ENCODE results near the gene ZNF282.

ZNF282 gene

GRCh38 chr7:149188637-149189259, 6.6 kb upstream of the ZNF282 start:
- in situ Hi-C loops (cut with HindIII; ENCODE audit: low sequenced_read_pairs) = no loop called here
- no peak overlapping the region for H3K4me3 ChIP-seq (ENCODE audit: low read depth, low read length)
- no peak for DNase-seq (ENCODE audit: low read depth)
- no peak for TF ChIP-seq CTCF (IDR thresholded peaks at IDR 0.05; ENCODE audit: low read depth, low read length, missing control alignments)

GRCh38 chr7:149191851-149192250, 3.5 kb upstream of the ZNF282 start:
- TF ChIP-seq CTCF (IDR thresholded peaks at IDR 0.05; ENCODE audit: low read depth, low read length, missing control alignments) = no peak
- no peak overlapping the region for H3K4me3 ChIP-seq (ENCODE audit: low read depth, low read length)
- DNase-seq (ENCODE audit: low read depth) = no peak
- in situ Hi-C loops (cut with HindIII; ENCODE audit: low sequenced_read_pairs) = no loop called here

GRCh38 chr7:149194799-149195179, 557 bp upstream of the ZNF282 start:
- DNase-seq (ENCODE audit: low read depth) = no peak
- in situ Hi-C loops (cut with HindIII; ENCODE audit: low sequenced_read_pairs) = no loop called here
- no peak for TF ChIP-seq CTCF (IDR thresholded peaks at IDR 0.05; ENCODE audit: low read depth, low read length, missing control alignments)
- H3K4me3 ChIP-seq (ENCODE audit: low read depth, low read length) = peak overlapping the region; percentile 75

GRCh38 chr7:149196151-149196704, 882 bp downstream of the ZNF282 start:
- in situ Hi-C loops (cut with HindIII; ENCODE audit: low sequenced_read_pairs) = no loop called here
- H3K4me3 ChIP-seq (ENCODE audit: low read depth, low read length) = peak overlapping the region; percentile 75
- no peak for TF ChIP-seq CTCF (IDR thresholded peaks at IDR 0.05; ENCODE audit: low read depth, low read length, missing control alignments)
- DNase-seq (ENCODE audit: low read depth) = no peak

- no peak for DNase-seq (ENCODE audit: low read depth)
These were observed 1.4 kb downstream of the ZNF282 start for GRCh38 chr7:149196705-149197171.

GRCh38 chr7:149197675-149198074, 2.3 kb downstream of the ZNF282 start:
- TF ChIP-seq CTCF (IDR thresholded peaks at IDR 0.05; ENCODE audit: low read depth, low read length, missing control alignments) = no peak
- DNase-seq (ENCODE audit: low read depth) = no peak
- in situ Hi-C loops (cut with HindIII; ENCODE audit: low sequenced_read_pairs) = no loop called here
- no peak overlapping the region for H3K4me3 ChIP-seq (ENCODE audit: low read depth, low read length)

More at GRCh38 chr7:149196705-149197171, 1.4 kb downstream of the ZNF282 start:
- in situ Hi-C loops (cut with HindIII; ENCODE audit: low sequenced_read_pairs) = no loop called here
- peak overlapping the region; percentile 75 for H3K4me3 ChIP-seq (ENCODE audit: low read depth, low read length)
- no peak for TF ChIP-seq CTCF (IDR thresholded peaks at IDR 0.05; ENCODE audit: low read depth, low read length, missing control alignments)
